HG03196 (cell line): ENCODE results near the gene RRBP1.
"Not testable (repeated sequence)": the region's sequence is repeated elsewhere in the genome, so short reads cannot be mapped to it uniquely, and the experiment has no call there.

Source experiments
- ATAC-seq: cut with Tn5 transposase; IDR thresholded peaks from one replicate; pipeline ENCODE4 v1.9.1; 2021; ENCODE audit not compliant: unreplicated experiment

Gene RRBP1

GRCh38 chr20:17708675-17709360 lies 26.8 kb upstream of the RRBP1 start:
- no peak for ATAC-seq

GRCh38 chr20:17707951-17708350 lies 25.9 kb upstream of the RRBP1 start:
- not testable (repeated sequence) for ATAC-seq

- no peak for ATAC-seq
Measured at GRCh38 chr20:17706632-17707031, 24.6 kb upstream of the RRBP1 start.

DNA sequence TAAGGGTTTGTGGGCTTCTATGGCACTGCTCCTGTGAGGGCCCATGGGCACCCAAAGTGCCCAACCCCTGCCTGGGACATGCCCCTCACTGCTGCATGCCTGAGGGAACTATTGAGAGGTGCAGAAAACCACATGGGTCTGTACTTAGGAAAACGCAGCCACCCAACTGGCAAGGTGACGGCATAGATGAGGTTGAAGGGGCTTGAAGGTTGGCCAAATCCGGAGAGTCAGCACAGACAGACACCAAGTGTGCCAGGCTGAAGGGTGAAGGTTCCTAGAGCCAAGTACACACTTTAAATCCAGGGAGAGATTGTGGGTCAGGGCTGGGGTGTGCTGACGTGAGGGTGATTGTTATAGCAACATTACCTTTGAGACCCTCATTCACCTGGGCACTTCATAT lies 23.9 kb upstream of the RRBP1 start:
- ATAC-seq: no peak

DNA sequence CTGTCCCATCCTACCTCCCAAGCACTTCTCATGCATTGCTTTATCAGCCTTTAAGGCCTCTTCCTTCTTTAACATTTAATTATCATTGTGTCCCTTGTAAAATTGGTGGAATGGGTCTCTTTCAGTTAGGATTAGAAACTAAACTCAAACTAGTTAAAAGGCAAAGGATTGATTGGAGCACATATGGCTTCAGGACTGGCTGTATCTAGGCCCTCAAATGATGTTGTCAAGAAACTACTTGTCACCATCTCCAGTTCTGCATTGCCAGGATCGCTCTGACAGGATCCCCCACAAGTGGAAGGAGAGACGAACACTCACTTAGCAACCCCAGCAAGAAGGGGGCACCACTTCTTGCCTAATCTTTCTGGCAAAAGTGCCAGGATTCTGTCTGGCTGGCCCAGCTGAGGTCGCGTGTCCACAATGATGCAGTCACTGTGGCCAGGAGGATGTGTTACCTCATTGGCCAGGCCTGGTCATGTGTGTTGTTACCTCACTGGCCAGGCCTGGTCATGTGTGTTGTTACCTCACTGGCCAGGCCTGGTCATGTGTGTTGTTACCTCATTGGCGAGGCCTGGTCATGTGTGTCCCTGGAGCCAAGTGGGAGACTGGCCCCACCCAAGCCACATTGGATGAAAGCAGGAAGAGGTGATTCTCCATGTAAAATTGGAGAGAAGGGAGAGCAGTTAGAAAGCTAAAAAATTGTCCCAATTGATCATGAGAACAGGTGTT lies 22.7 kb upstream of the RRBP1 start:
- no peak for ATAC-seq

- ATAC-seq: no peak
Measured at GRCh38 chr20:17701826-17702225, 19.8 kb upstream of the RRBP1 start.

- ATAC-seq: no peak
Measured at GRCh38 chr20:17700637-17701036, 18.6 kb upstream of the RRBP1 start.

DNA sequence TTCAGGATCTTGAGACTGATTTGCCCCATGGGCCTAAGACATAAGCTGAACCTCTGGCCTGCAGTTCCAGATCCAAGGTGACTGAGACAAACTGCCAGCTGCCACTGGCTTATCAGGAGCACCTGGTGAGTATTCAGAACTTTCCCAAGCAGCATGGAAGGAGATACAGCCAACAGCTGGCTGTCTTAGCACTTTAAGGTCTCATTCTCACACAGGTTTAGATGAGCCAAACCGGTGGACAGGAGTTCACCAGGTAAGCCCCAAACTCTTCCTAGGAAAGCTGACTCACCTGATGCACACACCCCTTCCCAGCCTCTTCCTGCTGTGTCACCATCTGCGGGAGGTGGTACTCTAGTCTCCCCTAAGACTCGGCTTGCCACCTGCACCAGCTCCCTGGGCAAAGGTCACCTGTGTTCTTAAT lies 17.9 kb upstream of the RRBP1 start, which contains the start of gene BANF2:
Gene BANF2, plus strand, starts transcription at position 36 of the 421 bp plus-strand sequence. CDS start 25,060 bp downstream, outside the sequence.
- ATAC-seq: no peak

GRCh38 chr20:17698384-17698783 lies 16.3 kb upstream of the RRBP1 start:
- no peak for ATAC-seq

GRCh38 chr20:17697171-17697570 lies 15.1 kb upstream of the RRBP1 start:
- ATAC-seq: no peak

DNA sequence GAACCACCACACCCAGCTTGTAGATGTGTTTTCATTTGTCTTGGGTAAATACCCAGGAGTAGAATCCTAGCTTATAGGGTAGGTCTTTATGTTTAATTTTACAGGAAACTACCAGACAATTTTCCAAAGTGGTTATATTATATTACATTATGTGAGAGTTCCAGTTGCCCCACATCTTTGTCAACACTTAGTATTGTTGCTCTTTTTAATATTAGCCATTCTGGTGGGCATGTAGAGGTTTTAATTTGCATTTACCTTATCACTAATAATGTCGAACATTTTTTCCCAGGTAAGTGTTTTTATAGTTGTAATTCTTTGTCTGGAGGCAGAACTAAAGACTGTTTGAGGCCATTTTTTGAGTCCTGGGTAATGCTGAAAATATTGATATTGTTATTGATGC lies 14.2 kb upstream of the RRBP1 start:
- no peak for ATAC-seq

DNA sequence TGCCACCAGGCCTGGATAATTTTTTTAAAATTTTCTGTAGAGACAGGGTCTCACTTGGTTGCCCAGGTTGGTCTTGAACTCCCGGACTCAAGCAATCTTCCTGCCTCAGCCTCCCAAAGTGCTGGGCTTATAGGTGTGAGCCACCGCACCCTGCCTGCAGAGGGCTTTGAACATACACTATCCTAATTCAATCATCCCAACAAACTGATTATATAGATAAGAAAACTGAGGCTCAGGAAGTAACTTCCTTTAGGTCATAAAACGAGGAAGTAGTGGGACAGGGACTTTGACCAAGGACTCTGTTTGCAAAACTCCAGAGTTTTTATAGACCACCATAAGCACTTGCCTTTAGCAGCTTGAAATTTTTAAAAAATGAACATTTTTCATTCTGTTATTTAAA lies 12.7 kb upstream of the RRBP1 start:
- no peak for ATAC-seq

DNA sequence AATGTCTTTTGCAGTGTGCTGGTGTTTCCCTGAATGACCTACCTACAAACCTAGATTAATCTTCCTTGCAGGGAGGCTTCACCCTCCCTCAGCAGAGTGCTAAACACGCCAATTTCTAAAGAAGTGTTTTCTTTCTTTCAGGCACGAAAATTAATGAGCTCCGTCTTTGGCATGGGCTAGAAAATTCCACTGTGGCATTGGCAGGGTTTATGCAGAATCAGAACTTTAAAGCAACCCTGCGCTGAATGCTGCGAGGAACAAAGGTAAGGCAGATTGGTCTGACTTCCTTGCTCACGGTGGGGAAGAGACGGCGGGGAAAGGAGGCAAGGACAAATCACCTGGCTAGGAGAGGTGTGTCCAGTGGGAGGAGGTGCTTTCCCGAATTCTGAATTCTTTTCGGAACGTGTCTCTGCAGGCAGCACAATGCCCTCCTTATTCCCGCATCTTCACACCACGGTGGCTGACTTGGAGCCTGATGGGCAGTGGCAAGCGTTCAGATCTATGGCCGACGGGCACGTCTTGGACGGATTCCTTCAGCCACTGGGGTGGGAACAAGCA lies 11.5 kb upstream of the RRBP1 start:
- ATAC-seq: no peak

DNA sequence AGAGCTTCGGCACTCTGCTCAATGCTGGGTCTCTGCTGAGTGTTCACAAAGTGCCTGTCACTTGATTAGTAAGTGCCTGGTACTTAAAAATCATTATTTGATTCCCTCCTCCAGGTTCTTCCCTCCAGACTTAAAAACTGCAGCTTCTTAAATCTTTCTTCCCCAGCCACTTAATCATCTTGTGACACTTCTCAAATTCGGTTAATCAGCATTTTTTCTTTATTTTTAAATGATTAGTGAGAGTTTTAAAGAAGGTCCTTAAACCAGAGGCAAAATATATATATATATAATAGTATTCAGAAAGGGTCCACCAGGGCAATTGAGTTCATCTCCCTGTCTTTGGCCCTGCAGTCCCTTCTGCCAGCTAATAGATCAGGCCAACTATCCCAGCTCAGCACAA lies 9.7 kb upstream of the RRBP1 start:
- ATAC-seq: no peak

- no peak for ATAC-seq
Measured at GRCh38 chr20:17690144-17690543, 8.1 kb upstream of the RRBP1 start.

GRCh38 chr20:17688965-17689364 lies 6.9 kb upstream of the RRBP1 start:
- no peak for ATAC-seq

DNA sequence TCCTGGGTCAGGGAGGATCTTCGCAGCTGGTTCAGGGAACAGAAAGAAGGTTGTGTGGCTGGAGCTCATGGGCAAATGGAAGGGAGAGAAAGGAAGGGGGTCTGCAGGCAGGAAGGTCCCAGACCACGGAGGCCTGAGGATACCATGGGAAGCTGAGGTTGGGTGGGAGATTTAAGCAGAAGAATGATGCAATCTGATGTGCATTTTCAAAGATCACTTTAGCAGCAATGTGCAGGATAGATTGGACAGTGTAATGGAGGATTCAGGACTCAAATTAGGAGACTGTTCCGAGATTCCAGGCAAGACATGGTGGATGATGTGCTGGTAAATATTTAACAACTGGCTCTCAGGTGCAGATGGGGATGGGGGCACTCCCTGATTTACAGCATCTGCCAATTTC lies 5.8 kb upstream of the RRBP1 start:
- ATAC-seq: no peak

- ATAC-seq: no peak
Measured at GRCh38 chr20:17685168-17685567, 3.1 kb upstream of the RRBP1 start.

DNA sequence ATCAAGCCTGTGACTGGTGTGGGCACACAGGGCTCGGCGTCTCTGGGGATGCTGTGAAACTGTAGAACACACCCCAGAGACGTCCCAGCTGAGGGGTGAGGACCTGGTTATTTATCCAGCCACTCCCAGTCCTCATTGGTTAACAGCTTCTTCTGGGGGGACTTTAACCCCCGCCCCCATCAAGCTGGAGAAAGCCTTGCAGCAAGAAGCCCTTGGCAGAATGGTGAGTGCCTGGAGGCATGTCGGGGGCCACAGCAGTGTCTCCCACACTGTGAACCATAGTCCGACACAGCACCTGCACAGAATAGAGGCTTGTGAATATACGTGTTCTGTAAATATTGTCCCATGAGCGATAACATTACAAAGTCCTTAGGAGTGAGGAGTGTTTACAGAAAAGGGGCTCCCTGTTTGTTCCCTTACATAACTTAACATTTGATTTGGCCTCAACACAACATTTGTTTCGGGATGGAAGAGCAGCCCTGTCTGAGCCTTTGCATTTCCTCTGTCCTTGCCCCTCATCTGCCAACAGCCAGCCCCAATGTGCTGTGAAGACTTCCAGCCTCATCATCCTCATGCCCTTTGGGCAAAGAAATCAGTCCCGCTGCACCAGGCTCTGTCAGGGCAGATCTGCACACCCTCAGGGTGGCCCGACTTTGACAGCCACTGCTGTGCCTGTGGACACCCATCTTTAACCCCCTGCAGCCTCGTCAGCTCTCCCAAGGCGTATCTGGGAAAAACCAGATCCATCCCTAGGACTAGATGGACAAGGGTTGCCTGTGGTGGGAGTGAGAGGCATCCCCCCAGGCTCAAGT lies 2.2 kb upstream of the RRBP1 start:
- no peak for ATAC-seq

- no peak for ATAC-seq
Measured at GRCh38 chr20:17683218-17684076, 1.4 kb upstream of the RRBP1 start.

DNA sequence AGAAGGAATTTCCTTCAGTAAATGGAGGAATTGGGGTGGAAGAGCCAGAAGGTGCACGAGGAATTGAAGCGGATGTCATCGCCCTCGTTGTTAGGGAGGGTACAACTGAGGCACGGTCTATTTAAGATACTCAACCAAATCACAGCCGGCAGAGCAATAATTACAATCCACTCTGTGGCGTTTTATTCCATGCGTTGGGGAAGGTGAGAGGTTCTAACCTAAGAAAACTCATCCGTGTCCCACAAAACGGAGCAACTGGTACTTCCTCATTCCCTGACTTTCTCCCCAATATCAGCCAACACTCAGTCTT lies 802 bp upstream of the RRBP1 start:
- ATAC-seq: no peak
